HepG2 (cell line): ENCODE measurements around the gene ACBD6. TPM values are rescaled to one million over a fixed set of nuclear protein-coding genes. Genes with fewer than 3 reads are reported as not detected.

Source experiments
- ARNTL ChIP-seq: sonication (generic); formaldehyde crosslinking; IDR thresholded peaks from 2 replicates; pipeline ENCODE4 v1.4.0; 2020; ENCODE audit warnings: mild to moderate bottlenecking, missing genetic modification reagents
- GZF1 ChIP-seq: sonication (generic); formaldehyde crosslinking; IDR thresholded peaks from 2 replicates; pipeline ENCODE4 v1.5.1; 2020; ENCODE audit warnings: mild to moderate bottlenecking, missing genetic modification reagents
- HIVEP1 ChIP-seq: sonication (generic); formaldehyde crosslinking; IDR thresholded peaks from 2 replicates; pipeline ENCODE4 v1.4.0; 2020; ENCODE audit warnings: mild to moderate bottlenecking, missing genetic modification reagents
- HMGXB3 ChIP-seq: sonication (generic); formaldehyde crosslinking; IDR thresholded peaks from 2 replicates; pipeline ENCODE4 v1.4.0; 2020; ENCODE audit warnings: missing genetic modification reagents, borderline replicate concordance
- HNRNPK ChIP-seq: fragments of 200-400 bp; formaldehyde crosslinking; IDR thresholded peaks from 2 replicates; pipeline ENCODE4 v1.6.1; 2018; ENCODE audit warnings: low read length, low read depth, moderate library complexity, mild to moderate bottlenecking; ENCODE audit not compliant: poor library complexity, severe bottlenecking
- KLF12 ChIP-seq: sonication (generic); formaldehyde crosslinking; IDR thresholded peaks from 2 replicates; pipeline ENCODE4 v1.4.0; 2020; ENCODE audit warnings: missing genetic modification reagents, borderline replicate concordance
- MED1 ChIP-seq: sonication (generic); formaldehyde crosslinking; IDR thresholded peaks from 2 replicates; pipeline ENCODE4 v1.4.0; 2020; ENCODE audit warnings: missing genetic modification reagents
- RARA ChIP-seq: IDR thresholded peaks from 2 replicates; pipeline ENCODE4 v1.6.1; 2016; ENCODE audit warnings: missing genetic modification reagents, missing compliant biosample characterization
- RERE ChIP-seq: IDR thresholded peaks from 2 replicates; pipeline ENCODE4 v1.6.1; 2016; ENCODE audit warnings: low read depth, missing genetic modification reagents, missing compliant biosample characterization
- SNAPC4 ChIP-seq: sonication (generic); formaldehyde crosslinking; IDR thresholded peaks from 2 replicates; pipeline ENCODE4 v1.4.0; 2020; ENCODE audit warnings: mild to moderate bottlenecking, missing genetic modification reagents
- ZBTB49 ChIP-seq: sonication (generic); formaldehyde crosslinking; IDR thresholded peaks from 2 replicates; pipeline ENCODE4 v1.4.0; 2020; ENCODE audit warnings: missing genetic modification reagents, borderline replicate concordance
- ZSCAN31 ChIP-seq: sonication (generic); formaldehyde crosslinking; IDR thresholded peaks from 2 replicates; pipeline ENCODE4 v1.5.0; 2020; ENCODE audit warnings: low read depth, mild to moderate bottlenecking, missing genetic modification reagents
- polyA plus RNA-seq, 8 experiments: library from polyadenylated mRNA; depleted of rRNA in 3 of 8; stranded (reverse) in 7 of 8; unstranded in 1 of 8; fragments of >200 nt; fragmentation: Illumina TruSeq in 4 of 8; extraction: Trizol in 4 of 8; gene quantifications; 2 replicates each; pipeline versions ENCODE4 v1.2.1 to v1.2.3, GENCODE V29; 2011 to 2016; ENCODE audit warnings: low read depth in 4 of 8, missing spikeins in 1 of 8, mixed read lengths in 1 of 8; ENCODE audit not compliant: insufficient read depth in 1 of 8
- total RNA-seq, 5 experiments: library from RNA; depleted of rRNA; stranded (reverse); fragments of >200 nt; fragmentation: Illumina TruSeq; extraction: Trizol; gene quantifications; 2 replicates each; pipeline ENCODE4 v1.2.3, GENCODE V29; 2016; ENCODE audit warnings: low read depth in 1 of 5

ACBD6 gene
- total and polyA plus RNA-seq, 2 of the 13 experiments (the other 11 are each of a cell fraction or from before 2014, with no cell fraction given): 33.5 to 47.2 TPM

- TF ChIP-seq RERE (CRISPR knock-in tag) (no peak), HIVEP1 (CRISPR knock-in tag) (0 out of 2 replicates have a peak, but pooled peaks have one; percentile 55), RARA (no peak), ARNTL (CRISPR knock-in tag) (no peak), KLF12 (no peak), HNRNPK (no peak), ZSCAN31 (CRISPR knock-in tag) (no peak), GZF1 (peak; percentile 9; the same call in 1 of the 2 replicates), ZBTB49 (no peak), HMGXB3 (CRISPR knock-in tag) (no peak), SNAPC4 (CRISPR knock-in tag) (no peak), MED1 (CRISPR knock-in tag) (no peak)
Measured at GRCh38 chr1:180501865-180502360, 464 bp downstream of the ACBD6 start (continued).
